HepG2 (cell line): ENCODE results near the gene HDLBP. TPM values are rescaled to one million over a fixed set of nuclear protein-coding genes. Genes with fewer than 3 reads are reported as not detected.

Source experiments
- HNRNPH1 ChIP-seq: fragments of 200-400 bp; formaldehyde crosslinking; optimal IDR thresholded peaks from 2 replicates; pipeline ENCODE3; 2017; ENCODE audit warnings: mild to moderate bottlenecking, low read depth, low read length
- HOXA9 ChIP-seq: sonication (generic); formaldehyde crosslinking; IDR thresholded peaks from 2 replicates; pipeline ENCODE4 v1.8.1; 2022; ENCODE audit warnings: missing genetic modification reagents, mild to moderate bottlenecking, moderate library complexity, borderline replicate concordance
- KDM6A ChIP-seq: IDR thresholded peaks from 2 replicates; pipeline ENCODE4 v1.6.1; 2016; ENCODE audit warnings: low read depth
- NAIF1 ChIP-seq: sonication (generic); formaldehyde crosslinking; IDR thresholded peaks from 2 replicates; pipeline ENCODE4 v1.5.0; 2020; ENCODE audit warnings: mild to moderate bottlenecking, missing genetic modification reagents, borderline replicate concordance
- POLR2AphosphoS5 ChIP-seq: IDR thresholded peaks from 2 replicates; pipeline ENCODE4 v1.6.1; 2012; ENCODE audit warnings: low read depth, low read length
- RAD21 ChIP-seq: fragments of 450-650 bp; formaldehyde crosslinking; IDR thresholded peaks from 2 replicates; pipeline ENCODE4 v1.5.0; 2020; ENCODE audit warnings: mild to moderate bottlenecking
- USF2 ChIP-seq, 2 experiments: sonication (generic) in 1 of 2; formaldehyde crosslinking in 1 of 2; IDR thresholded peaks; 2 replicates each; pipeline versions ENCODE4 v1.5.1 to v1.6.1; 2011 to 2020; ENCODE audit warnings: borderline replicate concordance in 1 of 2, low read depth in 1 of 2, low read length in 1 of 2, mild to moderate bottlenecking in 1 of 2, missing genetic modification reagents in 1 of 2, moderate library complexity in 1 of 2
- ZBTB10 ChIP-seq: sonication (generic); formaldehyde crosslinking; IDR thresholded peaks from 2 replicates; pipeline ENCODE4 v1.4.0; 2020; ENCODE audit warnings: missing genetic modification reagents, borderline replicate concordance
- ZIK1 ChIP-seq: sonication (generic); formaldehyde crosslinking; IDR thresholded peaks from 2 replicates; pipeline ENCODE4 v1.5.0; 2020; ENCODE audit warnings: mild to moderate bottlenecking, low read depth, missing genetic modification reagents, borderline replicate concordance
- ZNF660 ChIP-seq: sonication (generic); formaldehyde crosslinking; IDR thresholded peaks from 2 replicates; pipeline ENCODE4 v1.5.1; 2020; ENCODE audit warnings: mild to moderate bottlenecking, low read depth, missing genetic modification reagents, borderline replicate concordance
- ZNF713 ChIP-seq: sonication (generic); formaldehyde crosslinking; IDR thresholded peaks from 2 replicates; pipeline ENCODE4 v1.4.0; 2020; ENCODE audit warnings: mild to moderate bottlenecking, missing genetic modification reagents
- polyA plus RNA-seq, 8 experiments: library from polyadenylated mRNA; depleted of rRNA in 3 of 8; stranded (reverse) in 7 of 8; unstranded in 1 of 8; fragments of >200 nt; fragmentation: Illumina TruSeq in 4 of 8; extraction: Trizol in 4 of 8; gene quantifications; 2 replicates each; pipeline versions ENCODE4 v1.2.1 to v1.2.3, GENCODE V29; 2011 to 2016; ENCODE audit warnings: low read depth in 4 of 8, missing spikeins in 1 of 8, mixed read lengths in 1 of 8; ENCODE audit not compliant: insufficient read depth in 1 of 8
- total RNA-seq, 5 experiments: library from RNA; depleted of rRNA; stranded (reverse); fragments of >200 nt; fragmentation: Illumina TruSeq; extraction: Trizol; gene quantifications; 2 replicates each; pipeline ENCODE4 v1.2.3, GENCODE V29; 2016; ENCODE audit warnings: low read depth in 1 of 5
- TF ChIP-seq, protein P1 (sequence below): sonication (generic); formaldehyde crosslinking; IDR thresholded peaks from 2 replicates; pipeline ENCODE4 v1.4.0; 2020; ENCODE audit warnings: mild to moderate bottlenecking, missing genetic modification reagents, borderline replicate concordance
- TF ChIP-seq, protein P2 (sequence below): sonication (generic); formaldehyde crosslinking; IDR thresholded peaks from 2 replicates; pipeline ENCODE4 v1.4.0; 2020; ENCODE audit warnings: missing genetic modification reagents

Gene HDLBP
- total and polyA plus RNA-seq, 2 of the 13 experiments (the other 11 are each of a cell fraction or from before 2014, with no cell fraction given), result 464 to 707 TPM

DNA sequence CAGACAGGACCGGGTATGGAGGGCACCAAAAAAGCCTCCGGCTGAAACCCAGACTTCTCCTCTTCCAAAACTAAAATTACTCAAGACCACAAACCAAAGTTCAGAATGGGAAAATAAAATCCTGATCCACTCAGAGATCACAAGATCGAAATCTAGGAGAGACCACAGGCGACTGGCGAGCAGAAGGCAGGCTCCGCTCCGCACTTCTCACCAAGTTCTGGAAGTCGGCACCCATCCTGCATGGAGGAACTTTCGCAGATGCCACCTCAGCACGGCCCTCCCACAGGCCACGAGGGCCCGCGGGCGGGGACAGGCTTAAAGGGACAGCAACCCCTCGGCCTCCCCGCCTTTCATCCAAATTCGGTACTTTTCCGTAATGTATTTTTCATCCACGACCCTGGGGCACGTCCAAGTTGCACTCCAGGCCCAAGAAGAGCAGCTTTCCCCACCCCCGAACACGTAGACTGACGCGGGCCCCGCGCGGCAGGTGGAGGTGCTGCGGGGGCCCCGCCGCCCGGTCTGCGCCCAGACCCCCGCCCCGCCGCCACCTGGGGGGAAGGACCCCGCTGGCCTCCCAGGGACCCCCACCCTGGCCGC, 43.7 kb downstream of the HDLBP start (continued):
- TF ChIP-seq USF2 (IDR thresholded peaks at IDR 0.05; ENCODE audit: low read depth, low read length), result 0 out of 2 replicates have a peak, but pooled peaks have one; percentile 28
- TF ChIP-seq USF2 (CRISPR knock-in tag; IDR thresholded peaks at IDR 0.05; ENCODE audit: borderline replicate concordance), result no peak
- TF ChIP-seq, protein P1, sequence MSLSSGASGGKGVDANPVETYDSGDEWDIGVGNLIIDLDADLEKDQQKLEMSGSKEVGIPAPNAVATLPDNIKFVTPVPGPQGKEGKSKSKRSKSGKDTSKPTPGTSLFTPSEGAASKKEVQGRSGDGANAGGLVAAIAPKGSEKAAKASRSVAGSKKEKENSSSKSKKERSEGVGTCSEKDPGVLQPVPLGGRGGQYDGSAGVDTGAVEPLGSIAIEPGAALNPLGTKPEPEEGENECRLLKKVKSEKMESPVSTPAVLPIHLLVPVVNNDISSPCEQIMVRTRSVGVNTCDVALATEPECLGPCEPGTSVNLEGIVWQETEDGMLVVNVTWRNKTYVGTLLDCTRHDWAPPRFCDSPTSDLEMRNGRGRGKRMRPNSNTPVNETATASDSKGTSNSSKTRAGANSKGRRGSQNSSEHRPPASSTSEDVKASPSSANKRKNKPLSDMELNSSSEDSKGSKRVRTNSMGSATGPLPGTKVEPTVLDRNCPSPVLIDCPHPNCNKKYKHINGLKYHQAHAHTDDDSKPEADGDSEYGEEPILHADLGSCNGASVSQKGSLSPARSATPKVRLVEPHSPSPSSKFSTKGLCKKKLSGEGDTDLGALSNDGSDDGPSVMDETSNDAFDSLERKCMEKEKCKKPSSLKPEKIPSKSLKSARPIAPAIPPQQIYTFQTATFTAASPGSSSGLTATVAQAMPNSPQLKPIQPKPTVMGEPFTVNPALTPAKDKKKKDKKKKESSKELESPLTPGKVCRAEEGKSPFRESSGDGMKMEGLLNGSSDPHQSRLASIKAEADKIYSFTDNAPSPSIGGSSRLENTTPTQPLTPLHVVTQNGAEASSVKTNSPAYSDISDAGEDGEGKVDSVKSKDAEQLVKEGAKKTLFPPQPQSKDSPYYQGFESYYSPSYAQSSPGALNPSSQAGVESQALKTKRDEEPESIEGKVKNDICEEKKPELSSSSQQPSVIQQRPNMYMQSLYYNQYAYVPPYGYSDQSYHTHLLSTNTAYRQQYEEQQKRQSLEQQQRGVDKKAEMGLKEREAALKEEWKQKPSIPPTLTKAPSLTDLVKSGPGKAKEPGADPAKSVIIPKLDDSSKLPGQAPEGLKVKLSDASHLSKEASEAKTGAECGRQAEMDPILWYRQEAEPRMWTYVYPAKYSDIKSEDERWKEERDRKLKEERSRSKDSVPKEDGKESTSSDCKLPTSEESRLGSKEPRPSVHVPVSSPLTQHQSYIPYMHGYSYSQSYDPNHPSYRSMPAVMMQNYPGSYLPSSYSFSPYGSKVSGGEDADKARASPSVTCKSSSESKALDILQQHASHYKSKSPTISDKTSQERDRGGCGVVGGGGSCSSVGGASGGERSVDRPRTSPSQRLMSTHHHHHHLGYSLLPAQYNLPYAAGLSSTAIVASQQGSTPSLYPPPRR, result no peak
- TF ChIP-seq ZNF713 (CRISPR knock-in tag), result 0 out of 2 replicates have a peak, but pooled peaks have one; percentile 42
- no peak for TF ChIP-seq NAIF1
- no peak for TF ChIP-seq ZNF660 (CRISPR knock-in tag)
- TF ChIP-seq RAD21 (CRISPR knock-in tag), result no peak
- no peak for TF ChIP-seq HOXA9 (CRISPR knock-in tag)
- no peak for TF ChIP-seq KDM6A
- TF ChIP-seq, protein P2, sequence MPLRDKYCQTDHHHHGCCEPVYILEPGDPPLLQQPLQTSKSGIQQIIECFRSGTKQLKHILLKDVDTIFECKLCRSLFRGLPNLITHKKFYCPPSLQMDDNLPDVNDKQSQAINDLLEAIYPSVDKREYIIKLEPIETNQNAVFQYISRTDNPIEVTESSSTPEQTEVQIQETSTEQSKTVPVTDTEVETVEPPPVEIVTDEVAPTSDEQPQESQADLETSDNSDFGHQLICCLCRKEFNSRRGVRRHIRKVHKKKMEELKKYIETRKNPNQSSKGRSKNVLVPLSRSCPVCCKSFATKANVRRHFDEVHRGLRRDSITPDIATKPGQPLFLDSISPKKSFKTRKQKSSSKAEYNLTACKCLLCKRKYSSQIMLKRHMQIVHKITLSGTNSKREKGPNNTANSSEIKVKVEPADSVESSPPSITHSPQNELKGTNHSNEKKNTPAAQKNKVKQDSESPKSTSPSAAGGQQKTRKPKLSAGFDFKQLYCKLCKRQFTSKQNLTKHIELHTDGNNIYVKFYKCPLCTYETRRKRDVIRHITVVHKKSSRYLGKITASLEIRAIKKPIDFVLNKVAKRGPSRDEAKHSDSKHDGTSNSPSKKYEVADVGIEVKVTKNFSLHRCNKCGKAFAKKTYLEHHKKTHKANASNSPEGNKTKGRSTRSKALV, result no peak
- no peak for TF ChIP-seq HNRNPH1
- peak; percentile 58 for TF ChIP-seq POLR2AphosphoS5
- TF ChIP-seq ZBTB10 (CRISPR knock-in tag), result no peak
- 0 out of 2 replicates have a peak, but pooled peaks have one; percentile 53 for TF ChIP-seq ZIK1
